Endothelial cell of umbilical vein (primary cell): ENCODE measurements around the gene CPHXL2. TPM values are rescaled to one million over a fixed set of nuclear protein-coding genes. Genes with fewer than 3 reads are reported as not detected.

ENCODE experiments used
- BruUV-seq: library from RNA; stranded (reverse); fragments of 400-500 nt; replicated peaks from 2 replicates; lab custom pipeline; 2021; lab: Mats Ljungman, UMichigan
- CTCF ChIA-PET: fragments of 300-600, 350-600 bp; sonication (Branson Sonifier 250); formaldehyde crosslinking; loops from one replicate; lab custom pipeline; 2021; ENCODE audit warnings: antibody characterized with exemption, inconsistent platforms; lab: Charles Lee
- POLR2A ChIA-PET: fragments of 300-600, 350-600 bp; sonication (Branson Sonifier 250); formaldehyde crosslinking; loops from one replicate; lab custom pipeline; 2021; ENCODE audit warnings: antibody characterized with exemption, inconsistent platforms; lab: Charles Lee
- DNase-seq: peaks from one replicate; pipeline ENCODE4 v3.0.0-alpha.2; 2011; ENCODE audit warnings: low read depth, low spot score
- FAIRE-seq: peaks from 2 replicates; lab custom pipeline; 2011; peaks lifted over from hg19 to GRCh38; lab: Jason Lieb, UNC
- H2AFZ ChIP-seq: 2 replicates; pipeline ENCODE4 v1.6.0; 2012; ENCODE audit warnings: low read depth, low read length, control low read depth, inconsistent platforms
- H3K27ac ChIP-seq: 2 replicates; pipeline ENCODE4 v1.5.1; 2011; ENCODE audit warnings: low read depth, mild to moderate bottlenecking, control low read depth, low read length, moderate library complexity; ENCODE audit not compliant: insufficient read depth
- H3K27me3 ChIP-seq, 2 experiments: 2 replicates each; pipeline versions ENCODE4 v1.6.0 to v1.6.1; 2011; ENCODE audit warnings: low read length in 2 of 2, mixed read lengths in 1 of 2; ENCODE audit not compliant: control insufficient read depth in 2 of 2, insufficient read depth in 2 of 2
- H3K36me3 ChIP-seq, 2 experiments: 2 replicates in 1 of 2; 3 replicates in 1 of 2; pipeline ENCODE4 v1.5.1; 2011; ENCODE audit warnings: low read length in 2 of 2, mild to moderate bottlenecking in 1 of 2, moderate library complexity in 1 of 2; ENCODE audit not compliant: control insufficient read depth in 2 of 2, insufficient read depth in 2 of 2; ENCODE audit errors: extremely low read depth in 1 of 2
- H3K4me1 ChIP-seq: 3 replicates; pipeline ENCODE4 v1.5.1; 2011; ENCODE audit warnings: mild to moderate bottlenecking, low read length; ENCODE audit not compliant: control insufficient read depth, insufficient read depth; ENCODE audit errors: extremely low read depth
- H3K4me2 ChIP-seq: 2 replicates; pipeline ENCODE4 v1.6.1; 2011; ENCODE audit warnings: low read length, control low read depth, mixed read lengths; ENCODE audit not compliant: insufficient read depth
- H3K4me3 ChIP-seq, 3 experiments: fragments of 200-600 bp in 1 of 3; sonication (generic), shearing (Covaris generic) in 1 of 3; replicated peaks in 1 of 3; 2 replicates each; pipeline ENCODE4 v1.5.1; 2011 to 2016; ENCODE audit warnings: control low read depth in 3 of 3, low read length in 3 of 3, mild to moderate bottlenecking in 2 of 3, inconsistent platforms in 1 of 3, low read depth in 1 of 3, moderate library complexity in 1 of 3; ENCODE audit not compliant: insufficient read depth in 1 of 3
- H3K79me2 ChIP-seq: 2 replicates; pipeline ENCODE4 v1.6.0; 2012; ENCODE audit warnings: low read length, inconsistent platforms; ENCODE audit not compliant: control insufficient read depth, insufficient read depth
- H3K9ac ChIP-seq: replicated peaks from 2 replicates; pipeline ENCODE3; 2011; ENCODE audit warnings: low read length, control low read depth; ENCODE audit not compliant: insufficient read depth; ENCODE audit errors: extremely low read depth
- H3K9me1 ChIP-seq: replicated peaks from 3 replicates; pipeline ENCODE4 v1.6.0; 2011; ENCODE audit warnings: mild to moderate bottlenecking, low read length; ENCODE audit not compliant: control insufficient read depth, insufficient read depth; ENCODE audit errors: extremely low read depth
- H3K9me3 ChIP-seq: replicated peaks from 2 replicates; pipeline ENCODE4 v1.5.1; 2012; ENCODE audit warnings: low read length, inconsistent platforms; ENCODE audit not compliant: control insufficient read depth, insufficient read depth
- H4K20me1 ChIP-seq: replicated peaks from 2 replicates; pipeline ENCODE3; 2011; ENCODE audit warnings: mild to moderate bottlenecking, low read length; ENCODE audit not compliant: control insufficient read depth, insufficient read depth; ENCODE audit errors: extremely low read depth
- CTCF ChIP-seq, 2 donors: IDR thresholded peaks; 1 replicate in 1 of 2; 2 replicates in 1 of 2; pipeline ENCODE4 v1.5.1; 2011; ENCODE audit warnings: low read length in 2 of 2, mild to moderate bottlenecking in 2 of 2, moderate library complexity in 2 of 2, control low read depth in 1 of 2, inconsistent platforms in 1 of 2, low read depth in 1 of 2; ENCODE audit not compliant: insufficient read depth in 1 of 2; ENCODE audit errors: extremely low read depth in 1 of 2
- FOS ChIP-seq: IDR thresholded peaks from 2 replicates; pipeline ENCODE4 v1.6.1; 2011; ENCODE audit warnings: mild to moderate bottlenecking, low read length, moderate library complexity, borderline replicate concordance; ENCODE audit not compliant: insufficient read depth
- GATA2 ChIP-seq: IDR thresholded peaks from 2 replicates; pipeline ENCODE4 v1.7.0; 2011; ENCODE audit warnings: low read depth, mild to moderate bottlenecking, moderate library complexity, mixed read lengths, low read length; ENCODE audit not compliant: insufficient read length, insufficient read depth
- JUN ChIP-seq: IDR thresholded peaks from 2 replicates; pipeline ENCODE4 v1.6.1; 2011; ENCODE audit warnings: borderline replicate concordance, low read depth; ENCODE audit not compliant: insufficient read length, insufficient read depth
- dilution Hi-C: fragments of 300-500 bp; cut with MboI; formaldehyde crosslinking; loops from one replicate; pipeline ENCODE4 v1.15.0; 2019; ENCODE audit warnings: low sequenced_read_pairs; ENCODE audit not compliant: extremely low pct_ligation_motif_present
- intact Hi-C: fragments of 100-400 bp; cut with micrococcal nuclease; formaldehyde crosslinking; loops from one replicate; pipeline ENCODE4 v1.10.0; 2022
- polyA plus RNA-seq, 4 experiments: library from polyadenylated mRNA; depleted of rRNA in 3 of 4; stranded (reverse) in 3 of 4; unstranded in 1 of 4; fragments of >200 nt; gene quantifications; 2 replicates each; pipeline versions ENCODE4 v1.2.1 to v1.2.3, GENCODE V29; 2011 to 2012; ENCODE audit warnings: missing spikeins in 1 of 4
- total RNA-seq: library from RNA; stranded (reverse); gene quantifications from 2 replicates; pipeline ENCODE4 v1.2.3, GENCODE V29; 2021

Gene CPHXL2
- total and polyA plus RNA-seq, 2 donors (not counting 3 experiments of a cell fraction or from before 2014, with no cell fraction given) = not detected

- no peaks in the 10 kb centered on the region for H3K27me3 ChIP-seq
- no peaks in the 10 kb centered on the region for H4K20me1 ChIP-seq
- POLR2A ChIA-PET = interaction anchor here (1.0 kb wide), 1 partner anchor 20 kb away, joined by 4 read pairs; the partner anchor contains the start of genes KARS1 and TERF2IP
- H3K9me3 ChIP-seq = no peaks in the 10 kb centered on the region
- DNase-seq = peak; percentile 54
- peak; percentile 96 for FAIRE-seq
- H3K4me2 ChIP-seq = peak overlapping the region; percentile 70
- CTCF ChIA-PET = interaction anchor here (1.0 kb wide), 1 partner anchor 13 kb away, joined by 3 read pairs; no protein-coding TSS in a partner anchor
- H3K27ac ChIP-seq = peak overlapping the region; percentile 48
- H2AFZ ChIP-seq = no peak overlapping the region
- peaks cover 29 to 34% of the 10 kb centered on the region in 2 experiments for H3K36me3 ChIP-seq
- dilution Hi-C loops (no loop called here), intact Hi-C loops (loop anchor here (1.0 kb wide), 1 partner anchor 19 kb away; the partner anchor contains the start of genes KARS1 and TERF2IP)
- H3K4me1 ChIP-seq = peaks cover 23% of the 10 kb centered on the region
- no peak overlapping the region for H3K4me3 ChIP-seq
- BruUV-seq = no TSS peak
- TF ChIP-seq JUN = no peak
- TF ChIP-seq GATA2 = peak; percentile 35
- H3K79me2 ChIP-seq = no peaks in the 10 kb centered on the region
- H3K9me1 ChIP-seq = no peaks in the 10 kb centered on the region
- H3K9ac ChIP-seq = no peak overlapping the region
Measured at GRCh38 chr16:75627851-75628250, 49.0 kb downstream of the CPHXL2 start.

GRCh38 chr16:75626806-75627205 is 50.0 kb downstream of the CPHXL2 start:
- intact Hi-C loops = no loop called here

More at GRCh38 chr16:75626806-75627205, 50.0 kb downstream of the CPHXL2 start:
- Histone ChIP-seq H3K9me1 (no peaks in the 10 kb centered on the region), H2AFZ (no peak overlapping the region), H3K27ac (no peak overlapping the region), H3K27me3 (no peaks in the 10 kb centered on the region), H3K36me3 (peaks cover 26 to 28% of the 10 kb centered on the region in 2 experiments), H3K4me2 (no peak overlapping the region), H3K4me1 (peaks cover 30% of the 10 kb centered on the region), H4K20me1 (no peaks in the 10 kb centered on the region), H3K4me3 (no peak overlapping the region), H3K79me2 (peaks cover 9% of the 10 kb centered on the region), H3K9ac (no peak overlapping the region), H3K9me3 (no peaks in the 10 kb centered on the region)
- dilution Hi-C loops = no loop called here
- ChIA-PET CTCF (no interaction called here), POLR2A (no interaction called here)
- BruUV-seq = no TSS peak
- DNase-seq (no peak), FAIRE-seq (no peak)
- TF ChIP-seq CTCF (IDR thresholded peaks at IDR 0.05; ENCODE audit: extremely low read depth in 1 of 2, insufficient read depth in 1 of 2, low read depth in 1 of 2, low read length in 2 of 2) = no peak
- no peak for TF ChIP-seq JUN
- TF ChIP-seq FOS = no peak
